H1 (cell line): Measurements from ENCODE around the gene SLC6A7. TPM values are rescaled to one million over a fixed set of nuclear protein-coding genes. Genes with fewer than 3 reads are reported as not detected.

Source experiments
- BCL11A ChIP-seq, 2 experiments: IDR thresholded peaks; one replicate each; pipeline ENCODE4 v1.6.1; 2011; ENCODE audit warnings: low read depth in 2 of 2, low read length in 2 of 2, mild to moderate bottlenecking in 2 of 2
- SIRT6 ChIP-seq: IDR thresholded peaks from one replicate; pipeline ENCODE4 v1.7.1; 2012; ENCODE audit warnings: low read length, inconsistent platforms
- SP1 ChIP-seq: IDR thresholded peaks from 2 replicates; pipeline ENCODE4 v1.6.1; 2011; ENCODE audit warnings: low read depth, low read length
- SUZ12 ChIP-seq: fragments of 200-600 bp; sonication (generic); IDR thresholded peaks from 2 replicates; pipeline ENCODE4 v1.6.1; 2012; ENCODE audit warnings: mild to moderate bottlenecking, inconsistent platforms, low read length, moderate library complexity, mixed read lengths
- TAF1 ChIP-seq: IDR thresholded peaks from 2 replicates; pipeline ENCODE4 v1.6.1; 2011; ENCODE audit warnings: mild to moderate bottlenecking, low read depth, low read length
- polyA plus RNA-seq, 7 experiments: library from polyadenylated mRNA; depleted of rRNA in 3 of 7; stranded (reverse) in 5 of 7; unstranded in 2 of 7; fragments of >200 nt in 5 of 7; fragments of 200-250 nt in 2 of 7; gene quantifications; 1 replicate in 5 of 7; 2 replicates in 1 of 7; 4 replicates in 1 of 7; pipeline versions ENCODE4 v1.2.1 to v1.2.3, GENCODE V29; 2011 to 2013; ENCODE audit warnings: missing spikeins in 2 of 7, mixed read lengths in 2 of 7
- total RNA-seq: library from RNA; stranded (reverse); fragmentation: NEBNext Ultra II Directional; extraction: Animal tissue kit (Norgen Biotek cat#: 25700); gene quantifications from 2 replicates; pipeline ENCODE4 v1.2.1, GENCODE V29; 2021

The SLC6A7 gene
- total and polyA plus RNA-seq, 2 of the 8 experiments (the other 6 are each of a cell fraction or from before 2014, with no cell fraction given) = 0.07 to 0.12 TPM

- TF ChIP-seq SP1 (no peak), BCL11A (IDR thresholded peaks at IDR 0.05; ENCODE audit: low read depth in 2 of 2, low read length in 2 of 2) (no peak), TAF1 (no peak), SIRT6 (no peak), SUZ12 (no peak)
- TF ChIP-seq, all 59 proteins: peak for 0
Measured at GRCh38 chr5:150148117-150148927, 41.5 kb upstream of the SLC6A7 start (continued).
